Astrocyte (in vitro differentiated cells and primary cell): Measurements from ENCODE around the gene YBX2. TPM values are rescaled to one million over a fixed set of nuclear protein-coding genes. Genes with fewer than 3 reads are reported as not detected.

Experiments
- DNase-seq: peaks from one replicate; pipeline ENCODE4 v3.0.0-alpha.2; 2010; ENCODE audit warnings: low read depth
- FAIRE-seq: peaks from 2 replicates; lab custom pipeline; 2011; peaks lifted over from hg19 to GRCh38; lab: Jason Lieb, UNC
- H2AFZ ChIP-seq: 2 replicates; pipeline ENCODE4 v1.6.0; 2012; ENCODE audit warnings: low read depth, low read length, inconsistent platforms
- H3K27ac ChIP-seq: 2 replicates; pipeline ENCODE4 v1.5.1; 2011; ENCODE audit warnings: low read depth, low read length, inconsistent platforms
- H3K27me3 ChIP-seq: 2 replicates; pipeline ENCODE4 v1.6.0; 2011; ENCODE audit warnings: low read length, inconsistent platforms; ENCODE audit not compliant: insufficient read depth
- H3K36me3 ChIP-seq: 2 replicates; pipeline ENCODE4 v1.5.1; 2011; ENCODE audit warnings: low read length, inconsistent platforms; ENCODE audit not compliant: insufficient read depth
- H3K4me1 ChIP-seq: 2 replicates; pipeline ENCODE4 v1.5.1; 2011; ENCODE audit warnings: low read length, inconsistent platforms; ENCODE audit not compliant: insufficient read depth
- H3K4me2 ChIP-seq: 2 replicates; pipeline ENCODE4 v1.6.0; 2012; ENCODE audit warnings: low read length, inconsistent platforms
- H3K4me3 ChIP-seq: 2 replicates; pipeline ENCODE4 v1.5.1; 2011; ENCODE audit warnings: low read depth, mild to moderate bottlenecking, low read length, inconsistent platforms; ENCODE audit not compliant: insufficient read depth
- H3K79me2 ChIP-seq: 2 replicates; pipeline ENCODE4 v1.6.0; 2012; ENCODE audit warnings: mild to moderate bottlenecking, low read length, inconsistent platforms; ENCODE audit not compliant: insufficient read depth
- H3K9ac ChIP-seq: 2 replicates; pipeline ENCODE4 v1.6.0; 2012; ENCODE audit warnings: mild to moderate bottlenecking, low read length, inconsistent platforms
- H3K9me3 ChIP-seq: 2 replicates; pipeline ENCODE4 v1.5.1; 2012; ENCODE audit warnings: low read depth, mild to moderate bottlenecking, low read length, inconsistent platforms; ENCODE audit not compliant: insufficient read depth
- H4K20me1 ChIP-seq: 2 replicates; pipeline ENCODE4 v1.6.0; 2012; ENCODE audit warnings: low read length, inconsistent platforms; ENCODE audit not compliant: insufficient read depth
- H3K27ac Mint-ChIP-seq: one replicate; pipeline ENCODE4 v1.8.0; 2021; ENCODE audit warnings: mild to moderate bottlenecking, mixed read lengths; ENCODE audit not compliant: unreplicated experiment
- H3K27me3 Mint-ChIP-seq: one replicate; pipeline ENCODE4 v1.8.0; 2021; ENCODE audit warnings: low read depth, mixed read lengths; ENCODE audit not compliant: unreplicated experiment
- H3K36me3 Mint-ChIP-seq: one replicate; pipeline ENCODE4 v1.8.0; 2021; ENCODE audit warnings: low read depth, mixed read lengths; ENCODE audit not compliant: unreplicated experiment
- H3K4me1 Mint-ChIP-seq: one replicate; pipeline ENCODE4 v1.8.0; 2021; ENCODE audit warnings: low read depth, mixed read lengths; ENCODE audit not compliant: unreplicated experiment
- H3K4me3 Mint-ChIP-seq: one replicate; pipeline ENCODE4 v1.8.0; 2021; ENCODE audit warnings: mild to moderate bottlenecking, moderate library complexity, mixed read lengths; ENCODE audit not compliant: unreplicated experiment
- H3K9me3 Mint-ChIP-seq: one replicate; pipeline ENCODE4 v1.8.0; 2021; ENCODE audit warnings: mild to moderate bottlenecking, mixed read lengths; ENCODE audit not compliant: unreplicated experiment
- EZH2 ChIP-seq: IDR thresholded peaks from 2 replicates; pipeline ENCODE4 v1.6.1; 2012; ENCODE audit warnings: mild to moderate bottlenecking, low read length, inconsistent platforms; ENCODE audit not compliant: insufficient read depth
- total RNA-seq: library from RNA; stranded (reverse); gene quantifications from 2 replicates; pipeline ENCODE4 v1.2.1, GENCODE V29; 2021
- TF ChIP-seq, protein P1 (sequence below): IDR thresholded peaks from 2 replicates; pipeline ENCODE4 v1.5.1; 2011; ENCODE audit warnings: low read depth, mild to moderate bottlenecking, inconsistent platforms, low read length, moderate library complexity; ENCODE audit not compliant: insufficient read depth

YBX2 gene
- total RNA-seq, 1 donor from 2014 or later = 0.86 TPM

- H3K36me3 ChIP-seq = no peaks in the 10 kb centered on the region
- FAIRE-seq = no peak
- peak overlapping the region; percentile 67 for H2AFZ ChIP-seq
- no peak overlapping the region for H3K9ac ChIP-seq
- no peak overlapping the region for H3K27ac ChIP-seq
- peaks cover 30% of the 10 kb centered on the region for H3K27me3 ChIP-seq
- Mint-ChIP-seq H3K4me3 (no peak overlapping the region), H3K27ac (no peak overlapping the region), H3K36me3 (no peaks in the 10 kb centered on the region), H3K27me3 (peaks cover 49% of the 10 kb centered on the region), H3K4me1 (peaks cover 2% of the 10 kb centered on the region), H3K9me3 (no peaks in the 10 kb centered on the region)
- no peaks in the 10 kb centered on the region for H4K20me1 ChIP-seq
- peak; percentile 44 for DNase-seq
- no peak overlapping the region for H3K4me3 ChIP-seq
- H3K4me2 ChIP-seq = peak overlapping the region; percentile 78
- TF ChIP-seq EZH2 = no peak
- TF ChIP-seq, protein P1, sequence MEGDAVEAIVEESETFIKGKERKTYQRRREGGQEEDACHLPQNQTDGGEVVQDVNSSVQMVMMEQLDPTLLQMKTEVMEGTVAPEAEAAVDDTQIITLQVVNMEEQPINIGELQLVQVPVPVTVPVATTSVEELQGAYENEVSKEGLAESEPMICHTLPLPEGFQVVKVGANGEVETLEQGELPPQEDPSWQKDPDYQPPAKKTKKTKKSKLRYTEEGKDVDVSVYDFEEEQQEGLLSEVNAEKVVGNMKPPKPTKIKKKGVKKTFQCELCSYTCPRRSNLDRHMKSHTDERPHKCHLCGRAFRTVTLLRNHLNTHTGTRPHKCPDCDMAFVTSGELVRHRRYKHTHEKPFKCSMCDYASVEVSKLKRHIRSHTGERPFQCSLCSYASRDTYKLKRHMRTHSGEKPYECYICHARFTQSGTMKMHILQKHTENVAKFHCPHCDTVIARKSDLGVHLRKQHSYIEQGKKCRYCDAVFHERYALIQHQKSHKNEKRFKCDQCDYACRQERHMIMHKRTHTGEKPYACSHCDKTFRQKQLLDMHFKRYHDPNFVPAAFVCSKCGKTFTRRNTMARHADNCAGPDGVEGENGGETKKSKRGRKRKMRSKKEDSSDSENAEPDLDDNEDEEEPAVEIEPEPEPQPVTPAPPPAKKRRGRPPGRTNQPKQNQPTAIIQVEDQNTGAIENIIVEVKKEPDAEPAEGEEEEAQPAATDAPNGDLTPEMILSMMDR = peak; percentile 53
- H3K9me3 ChIP-seq = no peaks in the 10 kb centered on the region
- H3K4me1 ChIP-seq = peaks cover 8% of the 10 kb centered on the region
- H3K79me2 ChIP-seq = no peaks in the 10 kb centered on the region
Observed at GRCh38 chr17:7296189-7296861, 1.9 kb upstream of the YBX2 start.

GRCh38 chr17:7295230-7296180 lies 1.1 kb upstream of the YBX2 start:
- no peak overlapping the region for H3K4me3 ChIP-seq
- no peaks in the 10 kb centered on the region for H4K20me1 ChIP-seq
- H3K4me2 ChIP-seq = peak overlapping the region; percentile 78
- H3K9me3 ChIP-seq = no peaks in the 10 kb centered on the region
- Mint-ChIP-seq H3K36me3 (no peaks in the 10 kb centered on the region), H3K9me3 (no peaks in the 10 kb centered on the region), H3K27ac (peak overlapping the region; percentile 18), H3K4me1 (peaks cover 2% of the 10 kb centered on the region), H3K27me3 (peaks cover 55% of the 10 kb centered on the region), H3K4me3 (peak overlapping the region; percentile 69)
- DNase-seq (no peak), FAIRE-seq (no peak)
- H3K27me3 ChIP-seq = peaks cover 37% of the 10 kb centered on the region
- H3K36me3 ChIP-seq = no peaks in the 10 kb centered on the region
- TF ChIP-seq, protein P1 = no peak
- no peak for TF ChIP-seq EZH2
- H2AFZ ChIP-seq = peak overlapping the region; percentile 67
- no peak overlapping the region for H3K9ac ChIP-seq
- H3K27ac ChIP-seq = no peak overlapping the region
- peaks cover 8% of the 10 kb centered on the region for H3K4me1 ChIP-seq
- no peaks in the 10 kb centered on the region for H3K79me2 ChIP-seq
